GM18868 (cell line): ENCODE measurements around the gene FETUB.
A peak's percentile ranks its signal among the peaks of the same experiment; 100 is the strongest.

Experiments used
- ATAC-seq: cut with Tn5 transposase; IDR thresholded peaks from one replicate; pipeline ENCODE4 v1.9.1; 2021; ENCODE audit warnings: mild to moderate bottlenecking, moderate library complexity; ENCODE audit not compliant: unreplicated experiment

Gene FETUB

GRCh38 chr3:186635532-186635931 is 4.7 kb upstream of the FETUB start:
- no peak for ATAC-seq

DNA sequence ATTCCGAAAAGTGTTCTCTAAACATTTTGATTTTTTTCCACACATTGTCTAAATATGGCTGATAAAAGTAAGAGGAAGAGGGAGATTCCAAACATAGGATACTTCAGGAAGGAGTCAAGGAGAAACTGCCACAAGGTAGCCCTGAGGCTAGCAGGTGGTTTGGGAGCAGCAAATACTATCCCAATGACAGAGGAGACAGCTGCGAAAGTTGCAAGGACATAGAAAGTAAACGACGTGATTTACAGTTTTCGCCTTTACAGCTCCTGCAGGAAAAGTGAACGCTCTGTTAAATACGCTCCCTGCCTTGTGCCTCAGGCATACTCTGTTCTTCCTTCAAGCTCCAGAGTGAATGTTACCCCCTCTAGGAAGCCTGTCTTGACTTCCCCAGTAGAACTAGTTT is 3.7 kb upstream of the FETUB start:
- ATAC-seq: no peak

DNA sequence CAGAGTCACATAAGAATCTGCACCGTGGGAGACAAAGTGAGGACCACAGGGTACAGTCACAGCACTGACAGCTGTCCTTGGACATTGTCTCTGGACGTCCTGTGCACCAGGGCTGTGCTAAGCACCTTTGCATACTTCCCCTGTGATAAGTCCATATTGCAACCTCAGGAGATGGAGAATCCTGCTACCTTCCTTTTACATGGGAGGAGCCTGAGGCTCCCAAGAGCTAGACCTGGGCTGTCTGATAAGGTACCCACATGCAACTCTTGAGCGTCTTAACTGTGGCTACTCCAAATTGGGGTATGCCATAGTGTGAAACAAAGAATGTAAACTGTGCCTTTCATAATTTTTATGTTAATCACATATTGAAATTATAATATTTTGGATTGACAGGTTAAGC is 2.5 kb upstream of the FETUB start:
- ATAC-seq: no peak

DNA sequence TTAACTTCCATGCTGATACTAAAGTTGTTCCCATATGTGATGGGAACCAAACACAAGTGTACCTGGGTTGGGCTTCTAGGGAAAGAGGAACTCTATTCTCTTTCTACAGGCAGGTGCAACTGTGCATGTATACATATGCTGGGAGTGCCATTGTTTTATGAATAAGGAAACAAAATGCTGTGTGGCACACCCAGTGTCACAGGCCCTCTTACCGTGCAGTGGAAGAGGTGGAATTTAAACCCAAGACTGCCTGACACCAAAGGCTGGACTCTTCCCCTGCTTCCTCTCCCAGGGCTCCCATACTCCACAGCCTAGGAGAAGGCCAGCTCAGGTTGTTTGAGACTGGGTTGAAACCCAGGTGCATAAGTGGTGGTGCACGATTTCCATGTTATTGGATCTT is 1.9 kb upstream of the FETUB start:
- no peak for ATAC-seq

GRCh38 chr3:186640473-186640818 is 247 bp downstream of the FETUB start:
- ATAC-seq: no peak

- ATAC-seq: no peak
Measured at GRCh38 chr3:186640929-186641328, 730 bp downstream of the FETUB start.

- ATAC-seq: no peak
Measured at GRCh38 chr3:186642014-186642413, 1.8 kb downstream of the FETUB start.

- peak; percentile 70 for ATAC-seq
Measured at GRCh38 chr3:186643493-186643892, 3.3 kb downstream of the FETUB start.

DNA sequence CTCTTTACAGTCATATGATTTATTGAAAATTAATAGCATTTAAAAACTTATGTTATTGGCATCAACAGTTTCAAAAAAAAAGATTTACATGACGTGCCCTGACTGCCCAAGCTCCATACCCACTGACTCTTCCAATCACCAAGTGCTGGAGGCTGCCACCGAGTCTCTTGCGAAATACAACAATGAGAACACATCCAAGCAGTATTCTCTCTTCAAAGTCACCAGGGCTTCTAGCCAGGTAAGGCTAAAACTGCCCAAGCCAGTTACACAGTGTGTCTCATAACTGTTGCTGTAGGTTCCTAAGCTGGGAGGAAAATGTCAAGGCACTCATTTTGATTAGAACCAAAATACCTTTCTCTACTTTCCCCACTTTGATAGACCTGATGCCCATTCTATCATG is 4.5 kb downstream of the FETUB start:
- no peak for ATAC-seq

DNA sequence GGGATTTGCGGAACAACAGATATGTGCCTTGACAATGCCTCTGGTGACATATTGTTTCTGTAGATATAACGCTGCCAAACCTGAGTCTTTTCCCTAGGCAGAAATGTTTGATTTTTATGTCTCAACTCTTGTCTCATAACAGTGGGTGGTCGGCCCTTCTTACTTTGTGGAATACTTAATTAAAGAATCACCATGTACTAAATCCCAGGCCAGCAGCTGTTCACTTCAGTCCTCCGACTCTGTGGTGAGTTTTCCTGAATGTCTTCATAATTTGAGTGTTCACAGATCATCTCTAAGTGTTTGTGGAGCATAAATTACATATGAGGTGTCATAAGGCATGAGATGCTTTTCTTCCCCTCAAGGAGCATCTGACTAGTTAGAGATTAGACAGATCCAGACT is 5.9 kb downstream of the FETUB start:
- no peak for ATAC-seq

DNA sequence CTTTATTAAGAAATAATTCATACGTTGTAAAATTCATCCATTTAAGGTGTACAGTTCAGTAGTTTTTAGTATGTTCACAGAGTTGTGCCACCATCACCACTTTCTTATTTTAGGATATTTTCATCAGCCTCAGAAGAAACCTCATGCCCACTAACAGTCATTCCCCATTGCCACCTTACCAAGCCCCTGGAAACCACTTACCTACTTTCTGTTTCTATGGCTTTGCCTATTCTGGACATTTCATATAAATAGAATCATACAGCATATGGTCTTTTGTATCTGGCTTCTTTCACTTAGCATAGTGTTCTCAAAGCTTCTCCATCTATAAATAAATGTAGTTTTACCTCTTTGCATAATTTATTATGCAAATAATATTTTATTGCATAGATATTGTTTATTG is 6.6 kb downstream of the FETUB start:
- no peak for ATAC-seq

GRCh38 chr3:186648851-186649250 is 8.7 kb downstream of the FETUB start:
- no peak for ATAC-seq

DNA sequence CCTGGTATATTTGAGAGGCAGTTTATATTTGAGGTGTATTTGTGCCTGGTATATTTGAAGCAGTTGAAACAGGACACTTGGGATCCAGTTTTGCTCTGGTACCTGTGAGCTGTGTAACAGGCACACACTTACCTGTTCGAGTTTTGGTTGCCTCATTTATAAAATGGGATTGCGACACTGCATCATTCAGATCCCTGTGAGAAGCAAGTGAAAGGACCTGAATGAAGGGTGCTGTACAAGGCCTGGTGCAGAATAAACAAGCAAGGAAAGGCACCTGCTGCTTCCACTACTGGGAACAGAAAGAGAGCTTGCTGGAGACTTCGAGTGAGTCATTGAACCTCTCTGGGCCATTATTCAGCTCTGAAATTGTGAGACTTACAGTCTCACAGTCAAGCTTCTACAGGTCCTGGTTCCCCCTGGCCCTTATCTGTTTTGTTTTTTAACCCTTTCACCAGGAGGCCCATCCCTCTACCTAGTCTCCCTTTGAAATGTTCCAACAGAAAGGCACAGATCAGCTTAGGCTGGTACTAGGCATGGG is 11.5 kb downstream of the FETUB start:
- no peak for ATAC-seq

DNA sequence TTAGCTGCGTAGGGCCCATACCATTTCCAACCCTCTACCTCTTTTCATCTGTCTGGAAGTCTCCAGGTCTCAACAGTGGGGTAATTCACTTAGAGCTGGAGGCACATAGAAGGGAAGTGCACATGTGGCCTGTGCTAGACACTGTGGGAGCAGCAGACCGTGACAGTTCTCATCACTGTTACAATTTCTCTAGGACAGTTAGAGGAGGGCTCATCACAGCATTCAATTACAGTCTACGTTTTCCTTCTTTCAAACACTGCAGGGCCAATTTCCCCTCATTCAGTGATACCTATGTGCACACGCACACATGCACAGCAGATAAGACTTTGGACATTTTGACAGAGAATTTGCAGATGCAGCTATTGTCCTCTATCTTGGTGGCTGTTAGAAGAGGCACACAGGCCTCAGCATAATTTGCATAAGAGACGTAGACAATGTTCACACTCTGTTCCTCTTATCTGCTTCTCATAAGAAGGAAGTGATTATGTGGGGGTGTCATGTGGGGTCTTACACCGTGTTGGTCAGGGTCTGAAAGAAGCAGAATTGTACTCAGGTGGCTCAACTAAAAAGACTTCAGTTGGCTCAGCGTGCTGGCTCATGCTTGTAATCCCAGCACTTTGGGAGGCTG is 13.0 kb downstream of the FETUB start:
- peak; percentile 94 for ATAC-seq

- ATAC-seq: no peak
Measured at GRCh38 chr3:186653984-186654383, 13.8 kb downstream of the FETUB start.

GRCh38 chr3:186663361-186664118 is 23.3 kb downstream of the FETUB start:
- no peak for ATAC-seq

DNA sequence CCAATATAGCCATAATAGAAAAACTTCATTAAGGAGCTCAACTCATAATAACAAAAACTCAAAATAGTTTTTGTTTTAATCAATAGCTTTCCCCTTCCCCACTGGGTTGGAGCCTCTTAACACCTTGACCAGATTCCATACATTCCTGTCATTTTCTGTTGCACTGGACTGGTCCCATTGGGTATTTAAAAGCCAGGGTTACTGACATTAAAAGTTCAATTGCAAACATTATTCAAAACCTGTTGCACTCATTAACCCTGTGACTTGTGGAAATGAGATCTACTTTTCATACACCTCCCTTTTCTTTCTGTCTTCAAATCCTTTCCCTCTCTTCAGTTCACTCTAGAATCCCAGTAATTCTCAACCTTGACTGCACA is 23.9 kb downstream of the FETUB start:
- ATAC-seq: no peak

DNA sequence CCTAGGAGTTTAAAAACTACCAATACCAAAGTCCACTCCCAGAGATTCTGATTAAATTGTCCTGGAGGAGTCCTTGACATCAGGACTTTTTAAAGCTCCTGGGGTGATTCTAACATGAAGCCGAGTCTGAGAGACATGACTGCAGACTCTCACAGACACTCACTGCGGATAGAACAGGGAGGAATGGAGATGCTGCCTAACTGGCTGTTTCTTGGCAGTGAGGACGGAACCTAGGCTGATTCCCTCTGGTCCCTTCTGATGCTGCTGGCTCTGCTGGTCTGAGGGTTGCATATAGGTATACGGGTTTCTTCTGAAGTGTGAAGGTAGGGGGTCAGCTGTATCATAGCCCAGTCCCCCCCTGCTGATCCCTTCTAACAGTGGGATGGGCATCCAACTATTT is 24.3 kb downstream of the FETUB start:
- no peak for ATAC-seq

DNA sequence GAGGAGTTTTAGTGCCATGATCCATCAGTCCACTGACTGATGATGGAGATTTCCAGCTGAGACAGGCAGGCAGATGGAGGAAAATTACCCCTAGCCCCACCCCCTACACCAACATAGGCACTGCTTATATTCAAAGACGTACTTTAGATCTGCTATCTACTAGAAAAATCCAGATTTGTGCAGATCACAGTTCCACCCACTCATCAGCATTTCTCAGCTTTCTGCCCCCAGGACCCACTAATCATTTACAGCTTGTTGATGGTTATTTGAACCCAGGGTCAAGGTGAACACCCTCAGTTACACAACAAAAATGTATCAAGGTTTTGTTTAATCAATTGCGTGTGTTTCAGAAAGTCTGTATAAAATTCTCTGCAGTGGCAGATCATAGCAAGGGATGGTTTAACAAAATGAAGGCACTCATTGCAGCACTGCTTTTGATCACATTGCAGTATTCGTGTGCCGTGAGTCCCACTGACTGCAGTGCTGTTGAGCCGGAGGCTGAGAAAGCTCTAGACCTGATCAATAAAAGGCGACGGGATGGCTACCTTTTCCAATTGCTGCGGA is 25.5 kb downstream of the FETUB start, which contains the start of gene HRG:
Gene HRG (plus strand): TSS at position 390 of the 564 bp plus-strand sequence. CDS start 18 bp downstream, at position 408.
- no peak for ATAC-seq

- no peak for ATAC-seq
Measured at GRCh38 chr3:186668426-186668825, 28.2 kb downstream of the FETUB start.

- ATAC-seq: no peak
Measured at GRCh38 chr3:186669378-186670084, 29.3 kb downstream of the FETUB start.

DNA sequence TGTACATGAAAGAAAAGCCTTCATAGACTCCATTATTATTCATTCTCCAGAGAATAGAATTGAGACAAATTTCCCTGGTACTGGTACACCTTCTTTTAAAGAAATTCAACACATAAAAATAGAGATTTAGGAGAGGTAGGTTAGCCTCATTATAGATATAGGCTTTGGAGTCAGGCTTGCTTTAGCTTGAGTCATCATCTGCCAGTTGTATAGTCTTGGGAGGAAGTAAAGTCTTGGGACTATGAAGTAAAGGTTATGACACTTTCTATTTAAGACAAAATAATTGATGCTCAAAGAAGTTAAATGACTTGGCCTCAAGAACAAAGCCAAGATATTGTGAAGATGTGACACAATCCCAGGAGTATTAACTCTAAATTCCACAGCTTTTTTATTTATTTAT is 30.0 kb downstream of the FETUB start:
- no peak for ATAC-seq
